HEK293 (cell line): ENCODE data around the gene CPLANE1.

Experiments
- KLF16 ChIP-seq: fragments of 450-650 bp; formaldehyde crosslinking; IDR thresholded peaks from 2 replicates; pipeline ENCODE4 v1.5.1; 2017; ENCODE audit warnings: missing biosample characterization, missing genetic modification characterization
- ZBTB7A ChIP-seq: fragments of 450-650 bp; formaldehyde crosslinking; IDR thresholded peaks from 2 replicates; pipeline ENCODE4 v1.5.1; 2016; ENCODE audit warnings: low read depth, missing biosample characterization, missing genetic modification characterization
- ZNF10 ChIP-seq: fragments of 450-650 bp; formaldehyde crosslinking; IDR thresholded peaks from 2 replicates; pipeline ENCODE4 v1.5.1; 2017; ENCODE audit warnings: missing biosample characterization, missing genetic modification characterization
- ZNF266 ChIP-seq: fragments of 450-650 bp; formaldehyde crosslinking; IDR thresholded peaks from 2 replicates; pipeline ENCODE4 v1.5.1; 2016; ENCODE audit warnings: missing biosample characterization, missing genetic modification characterization, low read depth
- ZNF302 ChIP-seq: fragments of 450-650 bp; formaldehyde crosslinking; IDR thresholded peaks from 2 replicates; pipeline ENCODE4 v1.5.1; 2016; ENCODE audit warnings: missing biosample characterization, missing genetic modification characterization, low read depth
- ZNF404 ChIP-seq: fragments of 450-650 bp; formaldehyde crosslinking; IDR thresholded peaks from 2 replicates; pipeline ENCODE4 v1.5.1; 2017; ENCODE audit warnings: missing biosample characterization, missing genetic modification characterization
- ZNF670 ChIP-seq: fragments of 450-650 bp; formaldehyde crosslinking; IDR thresholded peaks from 2 replicates; pipeline ENCODE4 v1.5.1; 2016; ENCODE audit warnings: missing biosample characterization, missing genetic modification characterization, low read depth
- ZNF791 ChIP-seq: fragments of 450-650 bp; formaldehyde crosslinking; IDR thresholded peaks from 2 replicates; pipeline ENCODE4 v1.5.1; 2016; ENCODE audit warnings: missing biosample characterization, missing genetic modification characterization
- TF ChIP-seq, protein P1 (sequence below): fragments of 450-650 bp; formaldehyde crosslinking; IDR thresholded peaks from 2 replicates; pipeline ENCODE4 v1.5.1; 2016; ENCODE audit warnings: missing biosample characterization, missing genetic modification characterization
- TF ChIP-seq, protein P2 (sequence below): fragments of 450-650 bp; formaldehyde crosslinking; IDR thresholded peaks from 2 replicates; pipeline ENCODE4 v1.5.1; 2016; ENCODE audit warnings: missing biosample characterization, missing genetic modification characterization
- TF ChIP-seq, protein P3 (sequence below): fragments of 450-650 bp; formaldehyde crosslinking; IDR thresholded peaks from 2 replicates; pipeline ENCODE4 v1.5.1; 2016; ENCODE audit warnings: missing biosample characterization, missing genetic modification characterization

- no peak for TF ChIP-seq ZNF791 (tag by site-specific recombination)
- TF ChIP-seq, protein P1, sequence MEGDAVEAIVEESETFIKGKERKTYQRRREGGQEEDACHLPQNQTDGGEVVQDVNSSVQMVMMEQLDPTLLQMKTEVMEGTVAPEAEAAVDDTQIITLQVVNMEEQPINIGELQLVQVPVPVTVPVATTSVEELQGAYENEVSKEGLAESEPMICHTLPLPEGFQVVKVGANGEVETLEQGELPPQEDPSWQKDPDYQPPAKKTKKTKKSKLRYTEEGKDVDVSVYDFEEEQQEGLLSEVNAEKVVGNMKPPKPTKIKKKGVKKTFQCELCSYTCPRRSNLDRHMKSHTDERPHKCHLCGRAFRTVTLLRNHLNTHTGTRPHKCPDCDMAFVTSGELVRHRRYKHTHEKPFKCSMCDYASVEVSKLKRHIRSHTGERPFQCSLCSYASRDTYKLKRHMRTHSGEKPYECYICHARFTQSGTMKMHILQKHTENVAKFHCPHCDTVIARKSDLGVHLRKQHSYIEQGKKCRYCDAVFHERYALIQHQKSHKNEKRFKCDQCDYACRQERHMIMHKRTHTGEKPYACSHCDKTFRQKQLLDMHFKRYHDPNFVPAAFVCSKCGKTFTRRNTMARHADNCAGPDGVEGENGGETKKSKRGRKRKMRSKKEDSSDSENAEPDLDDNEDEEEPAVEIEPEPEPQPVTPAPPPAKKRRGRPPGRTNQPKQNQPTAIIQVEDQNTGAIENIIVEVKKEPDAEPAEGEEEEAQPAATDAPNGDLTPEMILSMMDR (tag by site-specific recombination) = no peak
- no peak for TF ChIP-seq ZNF404
- no peak for TF ChIP-seq ZNF302 (tag by site-specific recombination)
- TF ChIP-seq, protein P2, sequence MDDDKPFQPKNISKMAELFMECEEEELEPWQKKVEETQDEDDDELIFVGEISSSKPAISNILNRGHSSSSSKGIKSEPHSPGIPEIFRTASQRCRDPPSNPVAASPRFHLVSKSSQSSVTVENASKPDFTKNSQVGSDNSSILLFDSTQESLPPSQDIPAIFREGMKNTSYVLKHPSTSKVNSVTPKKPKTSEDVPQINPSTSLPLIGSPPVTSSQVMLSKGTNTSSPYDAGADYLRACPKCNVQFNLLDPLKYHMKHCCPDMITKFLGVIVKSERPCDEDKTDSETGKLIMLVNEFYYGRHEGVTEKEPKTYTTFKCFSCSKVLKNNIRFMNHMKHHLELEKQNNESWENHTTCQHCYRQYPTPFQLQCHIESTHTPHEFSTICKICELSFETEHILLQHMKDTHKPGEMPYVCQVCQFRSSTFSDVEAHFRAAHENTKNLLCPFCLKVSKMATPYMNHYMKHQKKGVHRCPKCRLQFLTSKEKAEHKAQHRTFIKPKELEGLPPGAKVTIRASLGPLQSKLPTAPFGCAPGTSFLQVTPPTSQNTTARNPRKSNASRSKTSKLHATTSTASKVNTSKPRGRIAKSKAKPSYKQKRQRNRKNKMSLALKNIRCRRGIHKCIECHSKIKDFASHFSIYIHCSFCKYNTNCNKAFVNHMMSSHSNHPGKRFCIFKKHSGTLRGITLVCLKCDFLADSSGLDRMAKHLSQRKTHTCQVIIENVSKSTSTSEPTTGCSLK (tag by site-specific recombination) = no peak
- no peak for TF ChIP-seq ZBTB7A (tag by site-specific recombination)
- TF ChIP-seq, protein P3, sequence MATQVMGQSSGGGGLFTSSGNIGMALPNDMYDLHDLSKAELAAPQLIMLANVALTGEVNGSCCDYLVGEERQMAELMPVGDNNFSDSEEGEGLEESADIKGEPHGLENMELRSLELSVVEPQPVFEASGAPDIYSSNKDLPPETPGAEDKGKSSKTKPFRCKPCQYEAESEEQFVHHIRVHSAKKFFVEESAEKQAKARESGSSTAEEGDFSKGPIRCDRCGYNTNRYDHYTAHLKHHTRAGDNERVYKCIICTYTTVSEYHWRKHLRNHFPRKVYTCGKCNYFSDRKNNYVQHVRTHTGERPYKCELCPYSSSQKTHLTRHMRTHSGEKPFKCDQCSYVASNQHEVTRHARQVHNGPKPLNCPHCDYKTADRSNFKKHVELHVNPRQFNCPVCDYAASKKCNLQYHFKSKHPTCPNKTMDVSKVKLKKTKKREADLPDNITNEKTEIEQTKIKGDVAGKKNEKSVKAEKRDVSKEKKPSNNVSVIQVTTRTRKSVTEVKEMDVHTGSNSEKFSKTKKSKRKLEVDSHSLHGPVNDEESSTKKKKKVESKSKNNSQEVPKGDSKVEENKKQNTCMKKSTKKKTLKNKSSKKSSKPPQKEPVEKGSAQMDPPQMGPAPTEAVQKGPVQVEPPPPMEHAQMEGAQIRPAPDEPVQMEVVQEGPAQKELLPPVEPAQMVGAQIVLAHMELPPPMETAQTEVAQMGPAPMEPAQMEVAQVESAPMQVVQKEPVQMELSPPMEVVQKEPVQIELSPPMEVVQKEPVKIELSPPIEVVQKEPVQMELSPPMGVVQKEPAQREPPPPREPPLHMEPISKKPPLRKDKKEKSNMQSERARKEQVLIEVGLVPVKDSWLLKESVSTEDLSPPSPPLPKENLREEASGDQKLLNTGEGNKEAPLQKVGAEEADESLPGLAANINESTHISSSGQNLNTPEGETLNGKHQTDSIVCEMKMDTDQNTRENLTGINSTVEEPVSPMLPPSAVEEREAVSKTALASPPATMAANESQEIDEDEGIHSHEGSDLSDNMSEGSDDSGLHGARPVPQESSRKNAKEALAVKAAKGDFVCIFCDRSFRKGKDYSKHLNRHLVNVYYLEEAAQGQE (tag by site-specific recombination) = no peak
- no peak for TF ChIP-seq ZNF670 (tag by site-specific recombination)
- TF ChIP-seq ZNF266 (tag by site-specific recombination) = no peak
- no peak for TF ChIP-seq KLF16 (tag by site-specific recombination)
- TF ChIP-seq ZNF10 = no peak
These were observed 37.5 kb downstream of the CPLANE1 start for GRCh38 chr5:37211661-37212060.
